Activated CD4-positive, alpha-beta T cell treated with anti-CD3 and anti-CD28 coated beads for 1 hour (primary cell): ENCODE data around the gene TPSB2.
"Not testable (repeated sequence)": the region's sequence is repeated elsewhere in the genome, so short reads cannot be mapped to it uniquely, and the experiment has no call there.

ENCODE experiments used
- DNase-seq: peaks from one replicate; pipeline ENCODE4 v3.0.0-alpha.2; 2020

The TPSB2 gene

GRCh38 chr16:1261131-1261892 lies 31.3 kb upstream of the TPSB2 start:
- DNase-seq, result no peak

- no peak for DNase-seq
Measured at GRCh38 chr16:1260101-1260680, 30.2 kb upstream of the TPSB2 start.

GRCh38 chr16:1259760-1260068 lies 29.7 kb upstream of the TPSB2 start:
- no peak for DNase-seq

- no peak for DNase-seq
Measured at GRCh38 chr16:1258906-1259759, 29.1 kb upstream of the TPSB2 start.

GRCh38 chr16:1258225-1258600 lies 28.2 kb upstream of the TPSB2 start:
- DNase-seq, result no peak

GRCh38 chr16:1257561-1258224 lies 27.7 kb upstream of the TPSB2 start:
- no peak for DNase-seq

- DNase-seq, result no peak
Measured at GRCh38 chr16:1256874-1257322, 26.9 kb upstream of the TPSB2 start.

GRCh38 chr16:1256296-1256873 lies 26.4 kb upstream of the TPSB2 start:
- not testable (repeated sequence) for DNase-seq

GRCh38 chr16:1255276-1256122 lies 25.5 kb upstream of the TPSB2 start, which contains the start of gene TPSD1:
TSS of gene TPSD1 (plus strand) at chr16:1256069. CDS start at chr16:1256281, 212 bp downstream.
- DNase-seq, result not testable (repeated sequence)

- not testable (repeated sequence) for DNase-seq
Measured at GRCh38 chr16:1254821-1255220, 24.8 kb upstream of the TPSB2 start.

- DNase-seq, result not testable (repeated sequence)
Measured at GRCh38 chr16:1253701-1254364, 23.8 kb upstream of the TPSB2 start.

- not testable (repeated sequence) for DNase-seq
Measured at GRCh38 chr16:1249031-1249755, 19.2 kb upstream of the TPSB2 start.

- not testable (repeated sequence) for DNase-seq
Measured at GRCh38 chr16:1247903-1248537, 18.0 kb upstream of the TPSB2 start.

GRCh38 chr16:1245452-1246020 lies 15.6 kb upstream of the TPSB2 start:
- DNase-seq, result no peak

- DNase-seq, result no peak
Measured at GRCh38 chr16:1244881-1245280, 14.9 kb upstream of the TPSB2 start.

- not testable (repeated sequence) for DNase-seq
Measured at GRCh38 chr16:1243907-1244850, 14.2 kb upstream of the TPSB2 start.

- not testable (repeated sequence) for DNase-seq
Measured at GRCh38 chr16:1243363-1243762, 13.4 kb upstream of the TPSB2 start.

GRCh38 chr16:1241081-1241480 lies 11.1 kb upstream of the TPSB2 start:
- not testable (repeated sequence) for DNase-seq
